Testis (tissue), 3 donors: ENCODE measurements around the gene EIPR1. TPM values are rescaled to one million over a fixed set of nuclear protein-coding genes. Genes with fewer than 3 reads are reported as not detected.

Experiments used
- DNase-seq: peaks from one replicate; pipeline ENCODE4 v3.0.0-alpha.2; 2019
- H3K27ac ChIP-seq, 2 donors: fragments of 200-600 bp; sonication (generic); one replicate each; pipeline ENCODE4 v1.5.1; 2019
- H3K27me3 ChIP-seq: fragments of 200-600 bp; sonication (generic); one replicate; pipeline ENCODE4 v1.5.1; 2019
- H3K36me3 ChIP-seq: fragments of 200-600 bp; sonication (generic); one replicate; pipeline ENCODE4 v1.5.1; 2017; ENCODE audit warnings: low read depth; ENCODE audit errors: missing control alignments
- H3K4me1 ChIP-seq: fragments of 200-600 bp; sonication (generic); one replicate; pipeline ENCODE4 v1.5.1; 2019
- H3K4me3 ChIP-seq, 2 donors: fragments of 200-600 bp; sonication (generic); one replicate each; pipeline ENCODE4 v1.5.1; 2017 to 2019
- H3K9me3 ChIP-seq: fragments of 200-600 bp; sonication (generic); one replicate; pipeline ENCODE4 v1.5.1; 2017
- CTCF ChIP-seq, 3 experiments: fragments of 450-650 bp in 2 of 3; fragments of 200-600 bp in 1 of 3; sonication (generic) in 1 of 3; IDR thresholded peaks; one replicate each; pipeline ENCODE4 v1.5.1; 2016 to 2019; ENCODE audit warnings: antibody characterized with exemption in 3 of 3, mild to moderate bottlenecking in 2 of 3, moderate library complexity in 1 of 3
- POLR2A ChIP-seq: fragments of 450-650 bp; IDR thresholded peaks from one replicate; pipeline ENCODE4 v1.6.1; 2017; ENCODE audit warnings: antibody characterized with exemption, mild to moderate bottlenecking, moderate library complexity
- WGBS, 2 donors: methylation state at CpG; one replicate each; pipeline ENCODE4 v1.1.5; 2018; 5-methylcytosine and 5-hydroxymethylcytosine counted together
- intact Hi-C: fragments of 100-400 bp; cut with DNase I; formaldehyde crosslinking; loops from one replicate; pipeline ENCODE4 v1.15.1; 2023; ENCODE audit warnings: low total_unique reads
- polyA plus RNA-seq: library from polyadenylated mRNA; stranded (reverse); fragments of 350-450 nt; fragmentation: Illumina TruSeq; extraction: RNeasy Lipid Tissue Mini Kit (QIAGEN cat#74804); gene quantifications from one replicate; pipeline ENCODE4 v1.2.3, GENCODE V29; 2014; ENCODE audit warnings: low read depth, low replicate concordance; ENCODE audit not compliant: insufficient read depth
- total RNA-seq, 2 donors: library from RNA; depleted of rRNA; stranded (reverse); fragments of >200 nt; gene quantifications; one replicate each; pipeline ENCODE4 v1.2.3, GENCODE V29; 2016

Gene EIPR1
- total and polyA plus RNA-seq, 3 donors from 2014 or later: 31.5 to 40.2 (median 32.1) TPM

- Histone ChIP-seq H3K27ac (no peak overlapping the region), H3K9me3 (no peaks in the 10 kb centered on the region), H3K27me3 (no peaks in the 10 kb centered on the region), H3K4me1 (no peaks in the 10 kb centered on the region), H3K4me3 (no peak overlapping the region), H3K36me3 (no peaks in the 10 kb centered on the region)
- TF ChIP-seq POLR2A (no peak), CTCF (IDR thresholded peaks at IDR 0.05) (no peak)
- WGBS, 2 donors: 82 to 94% methylated on average over 2 of the region's 2 CpGs
- intact Hi-C loops: no loop called here
- no peak for DNase-seq
These were observed 20.8 kb downstream of the EIPR1 start for GRCh38 chr2:3356799-3357198.

- Histone ChIP-seq H3K4me3 (no peak overlapping the region), H3K27me3 (no peaks in the 10 kb centered on the region), H3K9me3 (no peaks in the 10 kb centered on the region), H3K4me1 (no peaks in the 10 kb centered on the region), H3K27ac (no peak overlapping the region), H3K36me3 (no peaks in the 10 kb centered on the region)
- DNase-seq: no peak
- intact Hi-C loops: no loop called here
- WGBS, 2 donors: 88 to 92% methylated on average over 8 of the region's 8 CpGs
- TF ChIP-seq POLR2A (no peak), CTCF (IDR thresholded peaks at IDR 0.05) (no peak)
These were observed 21.6 kb downstream of the EIPR1 start for GRCh38 chr2:3355951-3356569.

- H3K4me3 ChIP-seq: no peak overlapping the region
- no peaks in the 10 kb centered on the region for H3K27me3 ChIP-seq
- TF ChIP-seq POLR2A (no peak), CTCF (IDR thresholded peaks at IDR 0.05) (no peak)
- intact Hi-C loops: no loop called here
- H3K9me3 ChIP-seq: no peaks in the 10 kb centered on the region
- no peaks in the 10 kb centered on the region for H3K36me3 ChIP-seq
- whole genome bisulfite sequencing, 2 donors: 90 to 92% methylated on average over 3 of the region's 3 CpGs
- no peak for DNase-seq
- H3K27ac ChIP-seq: no peak overlapping the region
- no peaks in the 10 kb centered on the region for H3K4me1 ChIP-seq
These were observed 22.6 kb downstream of the EIPR1 start for GRCh38 chr2:3354986-3355385.

GRCh38 chr2:3349211-3349693, 28.4 kb downstream of the EIPR1 start:
- peaks cover 5% of the 10 kb centered on the region for H3K4me1 ChIP-seq
- 43 to 53% methylated on average over 13 of the region's 13 CpGs for WGBS, 2 donors
- no peaks in the 10 kb centered on the region for H3K27me3 ChIP-seq
- peak overlapping the region in 1 of 2 donors; percentile 23 for H3K4me3 ChIP-seq
- no peaks in the 10 kb centered on the region for H3K9me3 ChIP-seq
- peak; percentile 48 for DNase-seq
- no peaks in the 10 kb centered on the region for H3K36me3 ChIP-seq
- no peak for TF ChIP-seq CTCF (IDR thresholded peaks at IDR 0.05)
- TF ChIP-seq POLR2A: no peak
- intact Hi-C loops: no loop called here
- no peak overlapping the region for H3K27ac ChIP-seq

GRCh38 chr2:3348767-3349166, 28.9 kb downstream of the EIPR1 start:
- peak; percentile 36 for DNase-seq
- TF ChIP-seq POLR2A (no peak), CTCF (IDR thresholded peaks at IDR 0.05) (no peak)
- no peaks in the 10 kb centered on the region for H3K36me3 ChIP-seq
- intact Hi-C loops: no loop called here
- no peaks in the 10 kb centered on the region for H3K27me3 ChIP-seq
- peak overlapping the region in 1 of 2 donors; percentile 7 for H3K27ac ChIP-seq
- H3K9me3 ChIP-seq: no peaks in the 10 kb centered on the region
- H3K4me1 ChIP-seq: peaks cover 6% of the 10 kb centered on the region
- H3K4me3 ChIP-seq: peak overlapping the region in 1 of 2 donors; percentile 23
- 76 to 80% methylated on average over 3 to 12 of the region's 12 CpGs for WGBS, 2 donors
